PC-9 (cell line): ENCODE results near the gene ZDHHC8.

Experiments used
- CTCF ChIP-seq: fragments of 200-600 bp; sonication (generic); conservative IDR thresholded peaks from 2 replicates; pipeline ENCODE4 v1.6.1; 2017; ENCODE audit warnings: mixed run types, antibody characterized with exemption, mild to moderate bottlenecking, moderate library complexity
- EZH2 ChIP-seq: fragments of 200-600 bp; sonication (generic); IDR thresholded peaks from 2 replicates; pipeline ENCODE4 v1.8.0; 2017; ENCODE audit warnings: antibody characterized with exemption, low read depth

GRCh38 chr22:20170170-20170569 is 38.6 kb downstream of the ZDHHC8 start:
- no peak for TF ChIP-seq EZH2
- TF ChIP-seq CTCF, result no peak
